ENCODE results near the gene UAP1L1. TPM values are rescaled to one million over a fixed set of nuclear protein-coding genes. Genes with fewer than 3 reads are reported as not detected.
A peak's percentile ranks its signal among the peaks of the same experiment; 100 is the strongest.
"Not testable (repeated sequence)": the region's sequence is repeated elsewhere in the genome, so short reads cannot be mapped to it uniquely, and the experiment has no call there.

Gene UAP1L1, protein sequence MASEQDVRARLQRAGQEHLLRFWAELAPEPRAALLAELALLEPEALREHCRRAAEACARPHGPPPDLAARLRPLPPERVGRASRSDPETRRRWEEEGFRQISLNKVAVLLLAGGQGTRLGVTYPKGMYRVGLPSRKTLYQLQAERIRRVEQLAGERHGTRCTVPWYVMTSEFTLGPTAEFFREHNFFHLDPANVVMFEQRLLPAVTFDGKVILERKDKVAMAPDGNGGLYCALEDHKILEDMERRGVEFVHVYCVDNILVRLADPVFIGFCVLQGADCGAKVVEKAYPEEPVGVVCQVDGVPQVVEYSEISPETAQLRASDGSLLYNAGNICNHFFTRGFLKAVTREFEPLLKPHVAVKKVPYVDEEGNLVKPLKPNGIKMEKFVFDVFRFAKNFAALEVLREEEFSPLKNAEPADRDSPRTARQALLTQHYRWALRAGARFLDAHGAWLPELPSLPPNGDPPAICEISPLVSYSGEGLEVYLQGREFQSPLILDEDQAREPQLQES
- total RNA-seq: 40.2 and 46.4 TPM in 2 replicates
- polyA plus RNA-seq (2012): 34.6 TPM

DNA sequence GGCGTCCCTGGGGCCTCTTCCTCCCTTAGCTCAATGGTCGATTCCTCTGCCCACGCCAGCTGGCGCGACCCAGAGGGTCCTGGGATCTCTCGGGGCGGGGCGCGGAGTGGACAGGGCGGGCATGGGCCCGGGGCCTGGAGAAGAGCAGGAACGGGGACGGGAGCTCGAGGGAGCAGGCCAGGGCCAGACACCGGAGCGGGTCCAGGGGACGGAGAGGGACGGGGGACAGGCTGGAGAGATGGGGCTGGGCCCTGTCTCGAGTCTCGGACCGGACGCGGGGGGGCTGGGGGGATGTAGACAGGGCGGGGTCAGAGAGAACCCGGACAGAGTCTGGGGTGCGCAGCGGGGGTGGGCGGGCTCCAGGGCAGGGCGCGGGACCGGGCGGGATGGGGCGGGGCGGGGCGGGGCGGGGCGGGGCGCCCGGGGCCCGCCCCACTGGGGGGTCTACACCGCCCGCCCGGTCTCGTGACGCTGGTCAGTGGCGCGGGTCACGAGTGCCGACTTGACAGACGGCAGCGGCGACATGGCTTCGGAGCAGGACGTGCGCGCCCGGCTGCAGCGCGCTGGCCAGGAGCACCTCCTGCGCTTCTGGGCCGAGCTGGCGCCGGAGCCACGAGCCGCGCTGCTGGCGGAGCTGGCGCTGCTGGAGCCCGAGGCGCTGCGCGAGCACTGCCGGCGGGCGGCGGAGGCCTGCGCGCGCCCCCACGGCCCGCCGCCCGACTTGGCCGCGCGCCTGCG is at the start of gene UAP1L1:
TSS of gene UAP1L1 (plus strand) at position 508 of the 738 bp plus-strand sequence. CDS start at position 524, 16 bp downstream.
- peak; percentile 74 for DNase-seq (ENCODE audit: low read depth)

DNA sequence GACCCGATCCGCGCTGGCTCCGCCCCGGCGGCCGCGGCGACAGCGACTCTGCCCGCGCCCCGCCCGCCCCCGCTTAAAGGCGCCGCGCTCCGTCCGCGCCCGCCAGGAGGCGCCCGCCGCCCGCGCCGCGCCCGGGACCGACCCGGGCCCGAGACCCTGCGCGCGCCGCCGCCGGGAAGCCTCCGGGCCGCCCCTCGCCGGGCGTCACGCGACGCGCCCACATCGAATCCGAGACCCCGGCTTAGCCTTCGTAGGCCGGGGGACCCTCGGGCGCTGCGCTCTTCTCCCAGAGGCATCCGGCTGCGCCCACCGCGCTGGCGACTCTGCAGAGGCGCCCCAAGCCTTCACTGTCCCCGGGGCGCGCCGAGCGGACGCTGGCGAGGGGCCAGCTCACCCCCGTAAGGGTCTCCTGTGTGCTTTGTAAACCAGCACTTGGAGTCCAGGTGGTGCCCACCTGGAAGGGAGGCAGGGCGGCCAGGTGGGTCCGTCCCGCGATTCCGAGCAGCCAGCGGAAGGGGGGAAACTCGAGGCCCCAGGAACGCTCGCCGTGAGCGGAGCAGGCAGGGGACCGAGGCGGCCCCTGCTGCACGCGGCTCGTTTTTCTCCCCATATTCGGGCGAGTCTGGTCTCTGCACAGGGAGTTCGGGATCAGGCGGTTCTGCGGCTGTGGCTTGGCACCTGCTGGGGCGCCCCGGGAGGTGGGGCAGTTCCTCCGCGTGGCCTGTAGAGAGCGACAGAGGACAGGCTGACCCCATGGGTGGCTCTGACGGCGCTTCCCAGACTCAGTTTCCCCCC is 48.9 kb upstream of the UAP1L1 start:
- peak; percentile 59 for DNase-seq (ENCODE audit: low read depth)

DNA sequence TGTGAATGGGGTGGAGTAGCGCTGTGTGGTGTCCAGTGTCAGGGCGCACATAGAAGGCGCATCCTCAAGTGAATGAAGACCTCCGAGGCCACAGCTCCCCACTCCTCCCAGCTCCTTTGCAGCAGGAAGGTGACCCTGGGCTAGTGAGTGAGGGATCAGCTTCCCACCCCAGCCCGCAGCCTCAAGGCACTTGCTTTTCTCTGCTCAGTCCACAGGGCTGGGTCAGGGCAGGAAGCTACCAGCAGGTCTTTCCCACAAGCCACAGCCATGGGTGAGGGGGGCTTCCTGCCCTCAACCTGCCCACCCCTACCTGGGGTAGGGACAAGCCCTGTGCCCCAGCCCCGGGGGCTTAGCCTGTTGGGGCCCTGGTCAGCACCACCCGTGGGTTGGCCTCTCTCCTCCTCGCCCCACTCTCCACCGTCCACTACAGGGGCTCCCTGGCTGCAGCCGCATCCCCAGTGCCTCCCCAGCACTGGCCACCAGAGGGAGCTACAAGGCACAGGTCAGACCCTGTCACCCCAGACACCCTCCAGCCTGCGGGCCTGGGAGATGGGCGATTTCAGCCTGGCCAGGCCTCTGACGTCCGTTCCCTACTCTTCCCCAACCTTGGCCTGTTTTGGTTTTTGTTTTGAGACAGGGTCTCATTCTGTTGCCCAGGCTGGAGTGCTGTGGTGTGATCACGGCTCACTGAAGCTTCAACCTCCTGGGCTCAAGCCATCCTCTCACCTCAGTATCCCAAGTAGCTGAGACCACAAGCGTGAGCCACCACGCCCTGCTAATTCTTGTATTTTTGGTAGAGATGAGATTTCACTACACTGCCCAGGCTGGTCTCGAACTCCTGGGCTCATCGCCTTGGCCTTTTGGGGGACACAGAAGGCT is 48.0 kb upstream of the UAP1L1 start:
- DNase-seq (ENCODE audit: low read depth): peak; percentile 76

GRCh38 chr9:137030006-137030405 is 47.3 kb upstream of the UAP1L1 start:
- DNase-seq (ENCODE audit: low read depth): no peak

DNA sequence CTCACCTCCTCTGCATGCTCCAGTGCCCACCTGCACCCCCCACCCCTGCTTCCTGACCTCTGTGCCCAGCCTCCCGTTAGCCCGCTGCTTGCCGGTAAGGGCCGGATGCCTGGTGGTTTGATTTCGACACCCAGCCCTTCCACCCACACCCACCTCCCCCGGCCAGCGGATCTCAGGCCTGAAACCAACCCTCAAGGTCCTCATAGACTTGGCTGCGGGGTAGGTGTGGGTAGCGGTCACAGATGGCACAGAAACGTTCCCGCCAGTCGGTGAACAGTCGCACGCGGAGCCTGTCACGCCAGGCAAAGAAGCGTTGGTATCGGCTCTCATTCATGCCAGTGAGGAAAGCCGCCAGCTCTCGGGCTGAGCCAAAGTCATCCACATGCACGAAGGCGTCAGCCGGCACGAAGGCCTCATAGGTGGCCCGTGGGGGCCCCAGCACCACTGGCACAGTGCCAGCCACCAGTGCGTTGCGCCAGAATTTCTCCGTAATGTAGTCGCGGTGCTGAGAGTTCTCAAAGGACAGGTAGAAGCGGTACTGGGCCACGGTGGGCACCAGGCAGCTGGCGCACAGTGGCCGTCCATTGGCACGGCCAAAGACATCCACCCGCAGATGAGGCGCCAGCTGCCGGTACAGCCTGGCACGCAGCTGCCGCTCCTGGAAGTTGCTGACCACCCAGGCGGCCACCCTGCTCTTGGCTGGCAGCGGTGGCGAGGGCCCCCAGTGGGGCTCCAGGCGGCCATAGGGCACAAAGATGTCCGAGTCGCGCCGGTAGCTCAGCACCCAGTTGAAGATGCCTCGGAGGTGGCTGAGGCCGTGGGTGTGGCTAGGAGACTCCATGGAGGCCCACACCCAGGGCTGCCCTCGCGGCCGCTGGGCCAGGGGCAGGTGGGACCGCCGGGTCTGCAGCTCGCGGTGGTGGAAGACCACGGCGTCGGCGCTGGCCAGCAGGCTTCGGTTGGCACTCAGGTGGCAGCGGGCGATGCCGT is 46.5 kb upstream of the UAP1L1 start:
- no peak for DNase-seq (ENCODE audit: low read depth)

- DNase-seq (ENCODE audit: low read depth): no peak
Observed at GRCh38 chr9:137031904-137032640, 45.2 kb upstream of the UAP1L1 start, which contains the start of gene FUT7. Gene FUT7 (minus strand): TSS chr9:137032088. CDS start chr9:137031991, 97 bp downstream.

- no peak for DNase-seq (ENCODE audit: low read depth)
Observed at GRCh38 chr9:137032858-137033257, 44.5 kb upstream of the UAP1L1 start.

- not testable (repeated sequence) for DNase-seq (ENCODE audit: low read depth)
Observed at GRCh38 chr9:137033481-137033880, 43.8 kb upstream of the UAP1L1 start.

GRCh38 chr9:137034039-137034708 is 43.1 kb upstream of the UAP1L1 start:
- no peak for DNase-seq (ENCODE audit: low read depth)

DNA sequence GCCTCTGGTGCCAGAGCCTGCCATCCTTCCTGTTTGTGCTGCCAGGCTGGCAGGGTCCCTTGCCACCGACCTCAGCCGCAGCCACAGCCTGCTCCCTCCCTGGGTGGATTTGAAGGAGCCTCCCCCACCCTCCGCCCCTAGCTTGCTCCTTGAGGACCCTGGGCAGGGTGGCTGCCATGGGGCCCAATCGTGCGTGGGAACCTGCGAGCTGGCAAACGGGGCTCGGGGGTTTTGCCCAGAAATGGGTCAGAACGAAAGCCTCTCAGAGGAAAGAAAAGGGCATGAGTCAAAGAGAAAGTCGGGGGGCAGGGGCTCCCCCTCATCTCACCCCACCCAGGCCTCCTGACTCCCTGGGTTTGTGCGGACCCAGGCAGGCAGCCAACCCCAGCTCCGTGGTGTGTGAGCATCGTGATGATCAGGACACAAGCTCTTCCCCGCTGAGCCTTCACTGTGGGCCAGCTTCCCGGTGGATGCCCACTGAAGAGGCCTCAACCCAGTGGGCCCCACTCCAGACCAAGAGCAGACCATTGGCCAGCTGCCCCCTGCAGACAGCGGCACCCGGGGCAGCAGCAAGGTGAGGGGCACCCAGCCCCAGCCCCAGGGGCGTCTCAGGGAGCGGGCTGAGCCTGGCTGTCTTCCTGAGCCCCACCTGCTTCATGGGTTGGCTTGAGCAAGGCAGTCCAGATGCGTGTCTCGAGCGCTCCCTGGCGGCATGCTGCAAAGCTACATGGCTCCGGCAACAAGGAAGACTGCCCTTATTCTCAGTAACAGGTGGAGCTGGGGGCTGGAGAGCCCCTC is 42.4 kb upstream of the UAP1L1 start:
- peak; percentile 79 for DNase-seq (ENCODE audit: low read depth)

DNA sequence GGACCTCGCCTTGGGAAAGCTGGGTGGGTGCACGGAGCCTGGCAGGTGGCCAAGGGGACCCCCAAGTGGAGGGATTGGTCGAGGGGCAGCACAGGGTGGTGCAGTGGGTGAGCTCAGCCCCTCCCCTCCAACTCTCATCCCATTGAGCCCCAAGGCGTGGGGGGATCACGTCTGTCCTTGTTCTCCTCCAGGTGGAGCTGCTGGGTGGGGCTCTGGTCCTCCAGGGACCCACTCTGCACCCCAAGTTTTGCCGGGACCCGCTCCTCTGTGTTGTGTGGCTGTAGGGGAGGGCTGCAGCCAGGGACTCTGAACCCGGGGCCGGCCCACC is 41.8 kb upstream of the UAP1L1 start:
- no peak for DNase-seq (ENCODE audit: low read depth)

- DNase-seq (ENCODE audit: low read depth): no peak
Observed at GRCh38 chr9:137035937-137036336, 41.4 kb upstream of the UAP1L1 start.

GRCh38 chr9:137037035-137037434 is 40.3 kb upstream of the UAP1L1 start:
- no peak for DNase-seq (ENCODE audit: low read depth)

- DNase-seq (ENCODE audit: low read depth): no peak
Observed at GRCh38 chr9:137037483-137037882, 39.8 kb upstream of the UAP1L1 start.

GRCh38 chr9:137038916-137039315 is 38.4 kb upstream of the UAP1L1 start:
- DNase-seq (ENCODE audit: low read depth): no peak

GRCh38 chr9:137039611-137040366 is 37.5 kb upstream of the UAP1L1 start:
- DNase-seq (ENCODE audit: low read depth): no peak
